Fibroblast of peridontal ligament (primary cell): ENCODE data around the gene SUN5.
"Not testable (repeated sequence)": the region's sequence is repeated elsewhere in the genome, so short reads cannot be mapped to it uniquely, and the experiment has no call there.

Experiments
- DNase-seq: peaks from one replicate; pipeline ENCODE4 v3.0.0-alpha.2; 2010; ENCODE audit errors: extremely low read depth

SUN5 gene

GRCh38 chr20:33004141-33004751 lies at the start of gene SUN5:
SUN5 (minus strand) TSS chr20:33004433; CDS start chr20:33004340, 93 bp downstream.
- no peak for DNase-seq

GRCh38 chr20:33053291-33054106 lies 49.3 kb upstream of the SUN5 start, which contains the start of gene BPIFB3:
BPIFB3 (plus strand) TSS chr20:33053903; CDS start chr20:33055436, 1,533 bp downstream.
- DNase-seq = no peak

DNA sequence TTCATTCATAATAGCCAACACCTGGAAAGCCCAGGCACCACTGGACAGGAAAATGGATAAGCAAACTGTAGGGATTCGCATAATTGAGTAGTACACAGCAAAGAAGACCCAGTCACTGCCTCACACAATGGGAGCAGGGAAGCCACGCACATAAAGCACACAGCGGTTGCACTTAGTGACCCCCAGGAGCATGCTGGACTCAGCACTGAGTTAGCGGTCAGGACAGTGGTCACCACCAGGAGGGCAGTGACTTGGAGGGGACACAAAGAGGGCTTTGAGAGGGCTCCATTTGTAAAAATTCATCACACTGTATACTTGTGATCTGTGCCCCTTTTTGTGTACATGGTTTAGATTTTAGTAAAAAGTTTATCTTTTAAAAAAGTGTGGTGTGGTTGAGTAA lies 47.1 kb upstream of the SUN5 start:
- no peak for DNase-seq

- no peak for DNase-seq
Observed at GRCh38 chr20:33046412-33046811, 42.2 kb upstream of the SUN5 start.

DNA sequence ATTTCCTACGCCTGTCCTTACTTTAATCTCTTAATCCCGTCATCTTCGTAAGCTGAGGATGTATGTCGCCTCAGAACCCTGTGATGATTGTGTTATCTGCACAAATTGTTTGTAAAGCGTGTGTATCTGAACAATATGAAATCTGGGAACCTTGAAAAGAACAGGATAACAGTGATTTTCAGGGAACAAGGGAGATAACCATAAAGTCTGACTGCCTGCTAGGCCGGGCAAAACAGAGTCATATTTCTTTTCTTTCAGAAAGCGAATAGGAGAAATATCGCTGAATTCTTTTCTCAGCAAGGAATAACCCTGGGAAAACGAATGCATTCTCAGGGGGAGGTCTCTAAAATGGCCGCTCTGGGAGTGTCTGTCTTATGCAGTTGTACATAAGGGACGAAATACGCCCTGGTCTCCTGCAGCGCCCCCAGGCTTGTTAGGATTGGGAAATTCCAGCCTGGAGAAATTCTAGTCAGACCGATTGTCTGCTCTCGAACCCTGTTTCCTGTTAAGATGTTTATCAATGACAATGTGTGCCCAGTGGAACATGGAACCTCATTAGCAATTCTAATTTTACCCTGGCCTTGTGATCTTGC lies 41.0 kb upstream of the SUN5 start:
- DNase-seq = not testable (repeated sequence)

GRCh38 chr20:33043731-33044181 lies 39.5 kb upstream of the SUN5 start:
- no peak for DNase-seq

- no peak for DNase-seq
Observed at GRCh38 chr20:33042983-33043730, 38.9 kb upstream of the SUN5 start.

DNA sequence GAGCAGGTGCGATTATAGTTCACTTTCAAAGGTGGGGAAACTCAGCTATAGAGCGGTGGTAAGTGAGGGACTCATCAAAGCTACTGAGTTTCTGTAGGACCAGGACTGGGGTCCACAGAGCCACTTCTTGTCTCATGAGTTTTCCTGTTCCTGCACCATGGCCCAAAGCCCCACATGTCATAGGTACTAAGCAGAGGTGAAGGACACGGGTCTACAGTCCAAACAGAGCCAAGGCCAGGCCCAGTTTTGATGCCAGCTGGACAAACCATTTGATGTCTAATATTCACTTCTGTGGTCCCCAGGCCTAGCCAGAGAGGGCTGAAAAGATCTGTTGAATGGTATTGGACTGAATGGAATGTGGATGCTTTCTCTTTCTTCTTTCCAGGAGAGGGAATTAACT lies 38.2 kb upstream of the SUN5 start:
- DNase-seq = no peak

DNA sequence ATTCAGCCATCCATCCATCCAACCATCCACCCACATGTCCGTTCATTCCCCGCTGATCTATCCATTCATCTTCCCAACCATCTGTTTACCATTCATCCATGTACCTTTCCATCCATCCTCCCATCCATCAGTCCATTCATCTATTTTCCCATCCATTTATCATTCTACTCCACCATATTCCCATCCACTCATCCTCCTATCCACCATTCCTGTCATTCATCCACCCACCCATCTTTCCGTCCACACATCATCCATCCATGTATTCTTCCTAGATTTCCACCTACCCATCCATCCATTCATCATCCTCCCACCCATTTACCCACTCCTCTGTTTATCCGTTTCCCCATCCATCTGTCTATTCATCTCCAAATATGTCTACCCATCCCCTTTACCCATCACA lies 34.0 kb upstream of the SUN5 start:
- DNase-seq = no peak

DNA sequence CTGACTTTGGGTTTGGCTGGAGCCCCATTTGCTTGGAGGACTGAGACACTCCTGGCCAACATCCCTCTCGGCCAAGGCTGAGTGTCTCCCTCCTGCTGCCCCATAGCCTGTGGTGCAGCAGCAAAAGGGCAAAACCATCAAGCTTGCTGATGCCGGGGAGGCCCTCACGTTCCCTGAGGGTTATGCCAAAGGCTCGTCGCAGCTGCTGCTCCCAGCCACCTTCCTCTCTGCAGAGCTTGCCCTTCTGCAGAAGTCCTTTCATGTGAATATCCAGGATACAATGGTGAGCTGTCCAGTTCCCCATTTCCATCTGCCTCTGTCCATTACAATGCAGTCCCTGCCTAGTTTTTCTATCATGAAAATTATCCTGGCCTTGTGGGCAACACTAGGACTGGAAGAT lies 33.2 kb upstream of the SUN5 start:
- no peak for DNase-seq

GRCh38 chr20:33034901-33035492 lies 30.8 kb upstream of the SUN5 start:
- no peak for DNase-seq

DNA sequence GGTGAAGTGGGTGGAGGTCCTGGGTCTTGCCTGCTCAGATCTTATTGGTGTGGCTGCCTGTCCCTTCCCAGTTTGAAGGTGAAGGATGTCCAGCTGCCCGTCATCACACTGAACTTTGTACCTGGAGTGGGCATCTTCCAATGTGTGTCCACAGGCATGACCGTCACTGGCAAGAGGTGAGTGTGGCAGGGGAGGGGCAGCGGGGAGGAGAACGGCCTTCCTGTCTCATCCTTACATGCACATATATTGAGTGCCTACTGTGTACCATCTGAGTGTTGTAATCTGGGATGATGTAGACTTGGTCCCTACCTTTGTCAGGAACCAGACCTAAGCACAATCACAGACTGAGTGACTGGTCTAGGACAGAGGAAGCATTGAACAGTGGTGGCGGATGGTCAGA lies 29.9 kb upstream of the SUN5 start:
- no peak for DNase-seq

GRCh38 chr20:33033381-33033780 lies 29.1 kb upstream of the SUN5 start:
- no peak for DNase-seq

GRCh38 chr20:33032555-33032954 lies 28.3 kb upstream of the SUN5 start:
- no peak for DNase-seq

- DNase-seq = no peak
Observed at GRCh38 chr20:33031531-33031930, 27.3 kb upstream of the SUN5 start, which contains the start of gene BPIFB6. BPIFB6 (plus strand) TSS chr20:33031648; CDS start chr20:33031648, 0 bp downstream.

GRCh38 chr20:33030569-33030968 lies 26.3 kb upstream of the SUN5 start:
- DNase-seq = no peak

- DNase-seq = no peak
Observed at GRCh38 chr20:33030076-33030475, 25.8 kb upstream of the SUN5 start.

DNA sequence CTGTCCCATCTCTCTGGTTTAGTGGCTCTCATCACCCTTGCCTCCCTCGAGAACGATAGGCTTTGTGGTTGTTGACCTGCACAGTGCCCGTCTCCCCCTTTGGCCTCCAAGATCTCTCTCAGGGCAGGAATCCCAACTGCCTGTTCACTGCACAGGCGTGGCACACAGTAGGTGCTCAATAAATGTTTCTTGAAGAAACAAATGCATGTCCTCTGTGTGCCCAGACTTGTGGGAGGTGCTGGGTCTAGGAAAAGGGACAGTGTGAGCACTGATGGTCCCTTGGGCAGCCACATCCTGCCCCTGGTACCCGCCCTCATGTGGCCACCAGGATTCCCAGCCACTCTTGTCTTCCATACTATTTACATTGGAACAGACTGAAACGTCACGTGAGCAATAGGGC lies 24.6 kb upstream of the SUN5 start:
- no peak for DNase-seq

- DNase-seq = no peak
Observed at GRCh38 chr20:33027769-33028751, 23.8 kb upstream of the SUN5 start.
